ENCODE measurements around the gene STOX2.

GRCh38 chr4:184016759-184017668, 111.9 kb downstream of the STOX2 start:
- no peak for TF ChIP-seq CTCF (IDR thresholded peaks at IDR 0.05 in 8 of 11, conservative IDR thresholded peaks at IDR 0.05 in 3 of 11)
- TF ChIP-seq POLR2A (IDR thresholded peaks at IDR 0.05) = no peak
- no peak for TF ChIP-seq POLR2AphosphoS5 (IDR thresholded peaks at IDR 0.05)
